Measurements from ENCODE around the gene MSMP.
A peak's percentile ranks its signal among the peaks of the same experiment; 100 is the strongest.

MSMP gene

GRCh38 chr9:35756275-35757225, 2.5 kb upstream of the MSMP start:
- Histone ChIP-seq H3K4me1 (ENCODE audit: control insufficient read depth, insufficient read depth, low read length) (peaks cover 4% of the 10 kb centered on the region; the same call in 1 of the 2 replicates), H3K9ac (ENCODE audit: low read length) (peak overlapping the region; percentile 76), H3K27ac (ENCODE audit: low read depth, low read length) (peak overlapping the region; percentile 66), H3K9me3 (ENCODE audit: control insufficient read depth, insufficient read depth, low read depth, low read length) (no peaks in the 10 kb centered on the region), H3K4me3 (ENCODE audit: low read depth, low read length) (peak overlapping the region; percentile 71), H3K36me3 (ENCODE audit: control insufficient read depth, insufficient read depth, low read length) (peaks cover 34% of the 10 kb centered on the region), H3K27me3 (ENCODE audit: control insufficient read depth, insufficient read depth, low read length) (no peaks in the 10 kb centered on the region)

GRCh38 chr9:35755071-35755470, 995 bp upstream of the MSMP start:
- H3K4me1 ChIP-seq (ENCODE audit: control insufficient read depth, insufficient read depth, low read length) = peaks cover 5% of the 10 kb centered on the region; the same call in 1 of the 2 replicates
- no peak overlapping the region for H3K4me3 ChIP-seq (ENCODE audit: low read depth, low read length)
- no peaks in the 10 kb centered on the region for H3K9me3 ChIP-seq (ENCODE audit: control insufficient read depth, insufficient read depth, low read depth, low read length)
- peaks cover 40% of the 10 kb centered on the region for H3K36me3 ChIP-seq (ENCODE audit: control insufficient read depth, insufficient read depth, low read length)
- no peak overlapping the region for H3K9ac ChIP-seq (ENCODE audit: low read length)
- no peaks in the 10 kb centered on the region for H3K27me3 ChIP-seq (ENCODE audit: control insufficient read depth, insufficient read depth, low read length)
- no peak overlapping the region for H3K27ac ChIP-seq (ENCODE audit: low read depth, low read length)

GRCh38 chr9:35753466-35753865, 610 bp downstream of the MSMP start:
- Histone ChIP-seq H3K9ac (ENCODE audit: low read length) (no peak overlapping the region), H3K27me3 (ENCODE audit: control insufficient read depth, insufficient read depth, low read length) (no peaks in the 10 kb centered on the region), H3K36me3 (ENCODE audit: control insufficient read depth, insufficient read depth, low read length) (peaks cover 40% of the 10 kb centered on the region), H3K4me3 (ENCODE audit: low read depth, low read length) (no peak overlapping the region), H3K4me1 (ENCODE audit: control insufficient read depth, insufficient read depth, low read length) (peaks cover 9% of the 10 kb centered on the region; the same call in 1 of the 2 replicates), H3K27ac (ENCODE audit: low read depth, low read length) (no peak overlapping the region), H3K9me3 (ENCODE audit: control insufficient read depth, insufficient read depth, low read depth, low read length) (no peaks in the 10 kb centered on the region)

- H3K36me3 ChIP-seq (ENCODE audit: control insufficient read depth, insufficient read depth, low read length) = peaks cover 42% of the 10 kb centered on the region
- H3K27me3 ChIP-seq (ENCODE audit: control insufficient read depth, insufficient read depth, low read length) = no peaks in the 10 kb centered on the region
- no peaks in the 10 kb centered on the region for H3K9me3 ChIP-seq (ENCODE audit: control insufficient read depth, insufficient read depth, low read depth, low read length)
- peak overlapping the region; percentile 80 for H3K4me3 ChIP-seq (ENCODE audit: low read depth, low read length)
- H3K4me1 ChIP-seq (ENCODE audit: control insufficient read depth, insufficient read depth, low read length) = peaks cover 18% of the 10 kb centered on the region
- no peak overlapping the region for H3K27ac ChIP-seq (ENCODE audit: low read depth, low read length)
- H3K9ac ChIP-seq (ENCODE audit: low read length) = no peak overlapping the region
These were observed 3.9 kb downstream of the MSMP start for GRCh38 chr9:35750256-35750531.

- peak overlapping the region; percentile 80 for H3K4me3 ChIP-seq (ENCODE audit: low read depth, low read length)
- H3K9me3 ChIP-seq (ENCODE audit: control insufficient read depth, insufficient read depth, low read depth, low read length) = no peaks in the 10 kb centered on the region
- H3K27ac ChIP-seq (ENCODE audit: low read depth, low read length) = 0 out of 2 replicates have a peak overlapping the region, but pooled peaks have one; percentile 13
- H3K36me3 ChIP-seq (ENCODE audit: control insufficient read depth, insufficient read depth, low read length) = peaks cover 44% of the 10 kb centered on the region
- H3K27me3 ChIP-seq (ENCODE audit: control insufficient read depth, insufficient read depth, low read length) = no peaks in the 10 kb centered on the region
- peaks cover 18% of the 10 kb centered on the region for H3K4me1 ChIP-seq (ENCODE audit: control insufficient read depth, insufficient read depth, low read length)
- peak overlapping the region; percentile 76 for H3K9ac ChIP-seq (ENCODE audit: low read length)
These were observed 4.4 kb downstream of the MSMP start for GRCh38 chr9:35749515-35750255.

GRCh38 chr9:35748858-35749514, 5.1 kb downstream of the MSMP start, which contains the start of the genes GBA2 and RGP1:
Gene GBA2, minus strand, starts transcription at chr9:35749228. Its CDS starts 524 bp downstream, at chr9:35748704.
Gene RGP1, plus strand, starts transcription at chr9:35749287. Its CDS starts 469 bp downstream, at chr9:35749756.
- H3K9me3 ChIP-seq (ENCODE audit: control insufficient read depth, insufficient read depth, low read depth, low read length) = no peaks in the 10 kb centered on the region
- peak within 1 kb of the TSS; percentile 76 for H3K9ac ChIP-seq (ENCODE audit: low read length)
- H3K4me1 ChIP-seq (ENCODE audit: control insufficient read depth, insufficient read depth, low read length) = peaks cover 18% of the 10 kb centered on the region
- H3K27me3 ChIP-seq (ENCODE audit: control insufficient read depth, insufficient read depth, low read length) = no peaks in the 10 kb centered on the region
- peak within 1 kb of the TSS; percentile 40; the same call in 1 of the 2 replicates for H3K27ac ChIP-seq (ENCODE audit: low read depth, low read length)
- peaks cover 48% of the 10 kb centered on the region for H3K36me3 ChIP-seq (ENCODE audit: control insufficient read depth, insufficient read depth, low read length)
- H3K4me3 ChIP-seq (ENCODE audit: low read depth, low read length) = peak within 1 kb of the TSS; percentile 80

DNA sequence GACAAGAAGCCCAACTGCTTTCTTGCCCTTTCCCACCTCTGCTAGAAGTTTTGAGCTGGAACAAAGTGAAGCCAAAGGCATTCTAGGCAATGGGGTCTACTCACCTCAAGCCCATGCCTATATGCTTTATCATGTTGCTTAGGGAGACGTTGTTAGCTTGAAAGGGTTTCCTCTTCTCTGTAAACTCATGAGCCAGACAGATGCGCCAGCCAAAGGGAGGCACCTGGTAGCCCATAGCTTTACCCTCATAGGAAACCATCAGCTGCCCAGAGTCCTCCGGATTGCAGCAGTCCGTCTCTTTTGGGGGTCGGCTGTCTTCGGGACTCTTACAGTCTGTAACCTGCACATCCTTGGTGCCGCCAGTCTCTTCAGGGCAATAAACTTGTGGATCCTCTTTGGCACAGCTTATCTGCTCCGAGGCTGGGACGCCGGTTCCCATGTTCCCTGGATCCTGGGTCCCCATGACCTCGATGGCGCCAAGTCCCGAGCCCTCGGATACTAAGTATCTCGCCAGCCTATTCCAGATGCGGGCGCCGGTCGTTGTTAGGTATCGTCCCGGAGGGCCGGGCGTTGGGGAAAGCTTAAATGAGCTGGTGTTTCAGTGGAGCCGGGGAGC, 5.7 kb downstream of the MSMP start:
- H3K36me3 ChIP-seq (ENCODE audit: control insufficient read depth, insufficient read depth, low read length) = peaks cover 48% of the 10 kb centered on the region
- H3K9me3 ChIP-seq (ENCODE audit: control insufficient read depth, insufficient read depth, low read depth, low read length) = no peaks in the 10 kb centered on the region
- H3K9ac ChIP-seq (ENCODE audit: low read length) = peak overlapping the region; percentile 67
- H3K4me3 ChIP-seq (ENCODE audit: low read depth, low read length) = peak overlapping the region; percentile 80
- peaks cover 18% of the 10 kb centered on the region for H3K4me1 ChIP-seq (ENCODE audit: control insufficient read depth, insufficient read depth, low read length)
- no peaks in the 10 kb centered on the region for H3K27me3 ChIP-seq (ENCODE audit: control insufficient read depth, insufficient read depth, low read length)
- H3K27ac ChIP-seq (ENCODE audit: low read depth, low read length) = peak overlapping the region; percentile 40; the same call in 1 of the 2 replicates

- H3K27me3 ChIP-seq (ENCODE audit: control insufficient read depth, insufficient read depth, low read length) = no peaks in the 10 kb centered on the region
- no peak overlapping the region for H3K27ac ChIP-seq (ENCODE audit: low read depth, low read length)
- peaks cover 48% of the 10 kb centered on the region for H3K36me3 ChIP-seq (ENCODE audit: control insufficient read depth, insufficient read depth, low read length)
- no peaks in the 10 kb centered on the region for H3K9me3 ChIP-seq (ENCODE audit: control insufficient read depth, insufficient read depth, low read depth, low read length)
- peak overlapping the region; percentile 80 for H3K4me3 ChIP-seq (ENCODE audit: low read depth, low read length)
- no peak overlapping the region for H3K9ac ChIP-seq (ENCODE audit: low read length)
- H3K4me1 ChIP-seq (ENCODE audit: control insufficient read depth, insufficient read depth, low read length) = peaks cover 18% of the 10 kb centered on the region
These were observed 7.5 kb downstream of the MSMP start for GRCh38 chr9:35746583-35746982.

DNA sequence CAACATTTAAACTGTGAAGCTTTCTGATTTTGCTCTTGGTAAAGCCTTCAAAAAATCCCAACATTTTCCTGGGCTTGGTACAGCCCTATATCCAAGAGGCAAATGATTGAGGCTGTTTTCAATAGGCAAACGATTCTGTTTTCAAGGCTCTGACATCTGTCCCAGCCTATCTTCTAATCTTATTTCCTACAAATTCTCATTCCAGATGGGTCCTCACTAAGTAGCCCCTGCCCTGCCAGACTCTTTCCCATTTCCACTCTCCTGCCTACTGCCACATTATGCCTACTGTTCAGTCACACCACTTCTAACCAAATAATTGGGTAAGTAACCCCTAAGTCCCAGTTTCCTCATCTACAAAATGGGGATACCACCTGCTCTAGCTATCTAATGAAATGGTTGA, 8.5 kb downstream of the MSMP start:
- Histone ChIP-seq H3K27ac (ENCODE audit: low read depth, low read length) (no peak overlapping the region), H3K9me3 (ENCODE audit: control insufficient read depth, insufficient read depth, low read depth, low read length) (no peaks in the 10 kb centered on the region), H3K36me3 (ENCODE audit: control insufficient read depth, insufficient read depth, low read length) (peaks cover 46% of the 10 kb centered on the region), H3K27me3 (ENCODE audit: control insufficient read depth, insufficient read depth, low read length) (no peaks in the 10 kb centered on the region), H3K4me3 (ENCODE audit: low read depth, low read length) (0 out of 2 replicates have a peak overlapping the region, but pooled peaks have one; percentile 25), H3K4me1 (ENCODE audit: control insufficient read depth, insufficient read depth, low read length) (peaks cover 18% of the 10 kb centered on the region), H3K9ac (ENCODE audit: low read length) (no peak overlapping the region)

DNA sequence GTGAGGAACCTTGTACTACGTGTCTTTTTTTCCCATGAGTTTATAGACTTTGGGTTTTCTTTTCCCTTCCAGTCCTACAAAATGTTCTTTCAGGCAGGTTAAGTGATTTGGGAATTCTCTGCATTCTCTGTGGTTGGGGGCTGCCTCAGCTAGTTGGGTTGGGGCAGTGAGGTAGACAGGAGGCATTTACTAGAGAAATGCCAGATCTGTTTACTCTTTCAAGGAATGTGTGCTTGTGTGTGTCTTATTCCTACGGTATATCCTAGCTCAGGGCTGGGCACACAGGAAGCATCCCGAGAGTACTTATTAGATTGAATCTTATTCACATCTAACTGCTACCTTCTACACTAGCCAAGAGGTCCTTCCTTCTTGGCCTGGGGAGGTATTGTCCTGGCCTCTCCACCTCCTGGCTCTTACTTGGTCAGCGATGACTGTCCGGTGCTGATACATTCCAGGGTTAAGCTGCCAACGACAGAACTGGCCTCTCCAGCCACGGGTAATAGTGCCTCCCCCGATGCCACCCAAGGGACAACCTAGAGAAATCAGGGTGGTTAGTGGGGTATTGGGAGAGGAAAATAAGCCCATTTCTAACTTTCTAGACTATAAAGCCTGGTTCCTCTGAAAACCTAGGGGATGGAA, 10.1 kb downstream of the MSMP start:
- peaks cover 13% of the 10 kb centered on the region for H3K4me1 ChIP-seq (ENCODE audit: control insufficient read depth, insufficient read depth, low read length)
- no peak overlapping the region for H3K4me3 ChIP-seq (ENCODE audit: low read depth, low read length)
- no peaks in the 10 kb centered on the region for H3K27me3 ChIP-seq (ENCODE audit: control insufficient read depth, insufficient read depth, low read length)
- no peaks in the 10 kb centered on the region for H3K9me3 ChIP-seq (ENCODE audit: control insufficient read depth, insufficient read depth, low read depth, low read length)
- H3K36me3 ChIP-seq (ENCODE audit: control insufficient read depth, insufficient read depth, low read length) = peaks cover 62% of the 10 kb centered on the region
- H3K27ac ChIP-seq (ENCODE audit: low read depth, low read length) = no peak overlapping the region
- no peak overlapping the region for H3K9ac ChIP-seq (ENCODE audit: low read length)
